BLaER1 treated with 17β-estradiol and CSF1 and Interleukin-3, amounts not matched to agents 10 nM and 100 nM (cell line): ENCODE measurements around the gene CERS4.

Experiments used
- H3K27ac ChIP-seq, 11 experiments: shearing (Covaris generic); formaldehyde crosslinking; 2 replicates each; pipeline ENCODE4 v1.8.1; 2022
- H3K27me3 ChIP-seq, 11 experiments: shearing (Covaris generic); formaldehyde crosslinking; 2 replicates each; pipeline ENCODE4 v1.8.1; 2022
- H3K36me3 ChIP-seq, 11 experiments: shearing (Covaris generic); formaldehyde crosslinking; 2 replicates each; pipeline ENCODE4 v1.8.1; 2022
- H3K4me1 ChIP-seq, 10 experiments: shearing (Covaris generic); formaldehyde crosslinking; 2 replicates each; pipeline ENCODE4 v1.8.1; 2022
- H3K4me2 ChIP-seq, 11 experiments: shearing (Covaris generic); formaldehyde crosslinking; 2 replicates each; pipeline ENCODE4 v1.8.1; 2022
- H3K4me3 ChIP-seq, 10 experiments: shearing (Covaris generic); formaldehyde crosslinking; 2 replicates each; pipeline ENCODE4 v1.8.1; 2022
- H3K9ac ChIP-seq, 11 experiments: shearing (Covaris generic); formaldehyde crosslinking; 2 replicates each; pipeline ENCODE4 v1.8.1; 2022
- H3K9me3 ChIP-seq, 11 experiments: shearing (Covaris generic); formaldehyde crosslinking; replicated peaks in 1 of 11; 2 replicates each; pipeline ENCODE4 v1.8.1; 2022
- H4K20me1 ChIP-seq, 11 experiments: shearing (Covaris generic); formaldehyde crosslinking; 2 replicates each; pipeline ENCODE4 v1.8.1; 2022
- Cebpa-rat ChIP-seq, 11 experiments: shearing (Covaris generic); IDR thresholded peaks; 2 replicates each; pipeline ENCODE4 v1.8.1; 2022

Gene CERS4

GRCh38 chr19:8208119-8208921, 850 bp upstream of the CERS4 start:
- H3K27ac ChIP-seq = peak overlapping the region in 9 of 11 experiments; percentile 32 to 65 (median 54); a peak in 14 of 22 replicates
- H3K4me2 ChIP-seq = peak overlapping the region; percentile 83 to 94 (median 90)
- peaks cover 30 to 80% (median 71%) of the 10 kb centered on the region in 10 experiments for H3K4me1 ChIP-seq
- no peaks in the 10 kb centered on the region for H3K36me3 ChIP-seq
- TF ChIP-seq Cebpa-rat (IDR thresholded peaks at IDR 0.05) = no peak
- no peaks in the 10 kb centered on the region for H3K27me3 ChIP-seq
- H3K9me3 ChIP-seq = no peaks in the 10 kb centered on the region
- peak overlapping the region; percentile 57 to 77 (median 71); a peak in 19 of 22 replicates for H3K9ac ChIP-seq
- peaks cover 7 to 33% (median 26%) of the 10 kb centered on the region in 11 experiments; a peak in 12 of 22 replicates for H4K20me1 ChIP-seq
- peak overlapping the region; percentile 49 to 90 (median 78) for H3K4me3 ChIP-seq

- Histone ChIP-seq H3K4me1 (peaks cover 38 to 81% (median 73%) of the 10 kb centered on the region in 10 experiments), H3K9me3 (no peaks in the 10 kb centered on the region), H3K9ac (peak overlapping the region; percentile 76 to 92 (median 87)), H4K20me1 (peaks cover 7 to 45% (median 35%) of the 10 kb centered on the region in 11 experiments; a peak in 13 of 22 replicates), H3K4me3 (peak overlapping the region; percentile 68 to 90 (median 82)), H3K4me2 (peak overlapping the region; percentile 86 to 98 (median 92)), H3K27me3 (no peaks in the 10 kb centered on the region), H3K27ac (peak overlapping the region; percentile 64 to 87 (median 82)), H3K36me3 (no peaks in the 10 kb centered on the region)
- TF ChIP-seq Cebpa-rat (IDR thresholded peaks at IDR 0.05) = no peak
Observed at GRCh38 chr19:8209462-8210378, 550 bp downstream of the CERS4 start.

GRCh38 chr19:8210421-8211101, 1.4 kb downstream of the CERS4 start:
- peak overlapping the region; percentile 68 to 90 (median 82) for H3K4me3 ChIP-seq
- H3K4me1 ChIP-seq = peaks cover 47 to 81% (median 73%) of the 10 kb centered on the region in 10 experiments
- TF ChIP-seq Cebpa-rat (IDR thresholded peaks at IDR 0.05) = no peak

GRCh38 chr19:8212212-8212611, 3.0 kb downstream of the CERS4 start:
- H3K27ac ChIP-seq = peak overlapping the region in 2 of 11 experiments; percentile 12 to 38; a peak in 2 of 22 replicates
- peaks cover 7 to 62% (median 40%) of the 10 kb centered on the region in 11 experiments; a peak in 13 of 22 replicates for H4K20me1 ChIP-seq
- H3K4me3 ChIP-seq = no peak overlapping the region
- peaks cover 0 to 6% (median 0%) of the 10 kb centered on the region in 11 experiments; a peak in 3 of 22 replicates for H3K36me3 ChIP-seq
- peak overlapping the region; percentile 86 to 98 (median 92); a peak in 18 of 22 replicates for H3K4me2 ChIP-seq
- H3K4me1 ChIP-seq = peaks cover 49 to 84% (median 79%) of the 10 kb centered on the region in 10 experiments
- TF ChIP-seq Cebpa-rat (IDR thresholded peaks at IDR 0.05) = no peak
- peak overlapping the region in 3 of 11 experiments; percentile 15 to 46 (median 20); a peak in 6 of 22 replicates for H3K9ac ChIP-seq
- no peaks in the 10 kb centered on the region for H3K27me3 ChIP-seq
- no peaks in the 10 kb centered on the region for H3K9me3 ChIP-seq

More at GRCh38 chr19:8210421-8211101, 1.4 kb downstream of the CERS4 start:
- Histone ChIP-seq H3K36me3 (no peaks in the 10 kb centered on the region), H3K9me3 (no peaks in the 10 kb centered on the region), H3K27me3 (no peaks in the 10 kb centered on the region), H3K9ac (peak overlapping the region; percentile 76 to 92 (median 87)), H4K20me1 (peaks cover 7 to 54% (median 40%) of the 10 kb centered on the region in 11 experiments; a peak in 13 of 22 replicates), H3K4me2 (peak overlapping the region; percentile 86 to 98 (median 92)), H3K27ac (peak overlapping the region in 10 of 11 experiments; percentile 22 to 87 (median 82); a peak in 14 of 22 replicates)

GRCh38 chr19:8212916-8213315, 3.7 kb downstream of the CERS4 start:
- H3K27ac ChIP-seq = peak overlapping the region in 2 of 11 experiments; percentile 57 to 63; a peak in 1 of 22 replicates

GRCh38 chr19:8213827-8214672, 4.9 kb downstream of the CERS4 start:
- peak overlapping the region in 7 of 11 experiments; percentile 16 to 63 (median 34); a peak in 9 of 22 replicates for H3K27ac ChIP-seq
- peaks cover 7 to 72% (median 43%) of the 10 kb centered on the region in 11 experiments; a peak in 13 of 22 replicates for H4K20me1 ChIP-seq
- H3K36me3 ChIP-seq = peaks cover 0 to 17% (median 3%) of the 10 kb centered on the region in 11 experiments; a peak in 9 of 22 replicates
- H3K4me1 ChIP-seq = peaks cover 41 to 78% (median 71%) of the 10 kb centered on the region in 10 experiments
- H3K9ac ChIP-seq = peak overlapping the region in 2 of 11 experiments; percentile 13 to 29; a peak in 1 of 22 replicates
- H3K4me2 ChIP-seq = peak overlapping the region; percentile 13 to 97 (median 77); a peak in 19 of 22 replicates
- H3K4me3 ChIP-seq = no peak overlapping the region
- no peak for TF ChIP-seq Cebpa-rat (IDR thresholded peaks at IDR 0.05)
- no peaks in the 10 kb centered on the region for H3K9me3 ChIP-seq
- H3K27me3 ChIP-seq = no peaks in the 10 kb centered on the region

More at GRCh38 chr19:8212916-8213315, 3.7 kb downstream of the CERS4 start:
- H3K4me2 ChIP-seq = peak overlapping the region in 6 of 11 experiments; percentile 77 to 97 (median 91); a peak in 10 of 22 replicates
- H3K9me3 ChIP-seq = no peaks in the 10 kb centered on the region
- no peak overlapping the region for H3K4me3 ChIP-seq
- H3K9ac ChIP-seq = 0 out of 22 replicates have a peak overlapping the region, but pooled peaks of 2 of the 11 experiments have one; percentile 14 to 16
- H3K27me3 ChIP-seq = no peaks in the 10 kb centered on the region
- H3K36me3 ChIP-seq = peaks cover 0 to 8% (median 0%) of the 10 kb centered on the region in 11 experiments; a peak in 4 of 22 replicates
- TF ChIP-seq Cebpa-rat (IDR thresholded peaks at IDR 0.05) = no peak
- peaks cover 7 to 62% (median 40%) of the 10 kb centered on the region in 11 experiments; a peak in 13 of 22 replicates for H4K20me1 ChIP-seq
- peaks cover 49 to 85% (median 80%) of the 10 kb centered on the region in 10 experiments for H3K4me1 ChIP-seq

GRCh38 chr19:8214802-8215201, 5.6 kb downstream of the CERS4 start:
- Histone ChIP-seq H4K20me1 (peaks cover 7 to 72% (median 43%) of the 10 kb centered on the region in 11 experiments; a peak in 13 of 22 replicates), H3K9me3 (no peaks in the 10 kb centered on the region), H3K4me2 (peak overlapping the region; percentile 26 to 97 (median 77)), H3K27me3 (no peaks in the 10 kb centered on the region), H3K9ac (peak overlapping the region in 3 of 11 experiments; percentile 28 to 43 (median 41); a peak in 4 of 22 replicates), H3K4me1 (peaks cover 41 to 78% (median 70%) of the 10 kb centered on the region in 10 experiments), H3K4me3 (peak overlapping the region in 2 of 10 experiments; percentile 23 to 34; a peak in 2 of 20 replicates), H3K27ac (peak overlapping the region in 7 of 11 experiments; percentile 26 to 63 (median 47); a peak in 12 of 22 replicates), H3K36me3 (peaks cover 0 to 17% (median 3%) of the 10 kb centered on the region in 11 experiments; a peak in 9 of 22 replicates)
- TF ChIP-seq Cebpa-rat (IDR thresholded peaks at IDR 0.05) = no peak
